ENCODE measurements around the gene ADORA1. TPM values are rescaled to one million over a fixed set of nuclear protein-coding genes. Genes with fewer than 3 reads are reported as not detected.

Gene ADORA1
- total RNA-seq, 2 donors from 2014 or later: 0.27 to 47.3 TPM

DNA sequence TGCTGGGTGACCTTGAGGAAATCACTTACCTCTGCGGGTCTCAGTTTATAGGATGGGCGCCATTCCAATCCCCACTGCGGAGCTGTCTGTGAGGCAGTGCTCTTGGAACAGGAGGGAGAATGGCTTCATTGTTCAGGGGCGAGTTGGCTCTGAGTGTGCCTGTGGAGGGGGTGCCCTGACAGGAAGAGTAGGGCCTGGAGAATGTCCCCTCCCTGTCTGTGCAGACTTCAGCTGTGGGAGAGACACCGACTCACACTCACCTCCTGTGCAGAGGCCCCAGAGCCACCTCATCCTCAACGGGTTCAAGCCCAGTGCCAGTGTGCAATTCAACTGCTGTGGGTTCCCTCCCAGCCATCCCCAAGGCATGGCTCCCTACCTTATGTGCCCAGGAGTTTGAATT, 17.1 kb downstream of the ADORA1 start:
- 30% methylated on average over 6 of the region's 6 CpGs for WGBS
- no peak for DNase-seq (ENCODE audit: low spot score)
- H3K36me3 ChIP-seq: no peaks in the 10 kb centered on the region

GRCh38 chr1:203145321-203146041, 18.0 kb downstream of the ADORA1 start:
- intact Hi-C loops (cut with DNase I): no loop called here
- no peaks in the 10 kb centered on the region for H3K27me3 ChIP-seq (replicated peaks; ENCODE audit: insufficient read depth)
- H3K4me3 ChIP-seq: no peak overlapping the region
- no peaks in the 10 kb centered on the region for H3K9me3 ChIP-seq
- DNase-seq (ENCODE audit: low spot score): no peak
- H3K27ac ChIP-seq: no peak overlapping the region
- H3K36me3 ChIP-seq: no peaks in the 10 kb centered on the region
- no peak for TF ChIP-seq POLR2AphosphoS5 (IDR thresholded peaks at IDR 0.05)
- TF ChIP-seq, protein P1, sequence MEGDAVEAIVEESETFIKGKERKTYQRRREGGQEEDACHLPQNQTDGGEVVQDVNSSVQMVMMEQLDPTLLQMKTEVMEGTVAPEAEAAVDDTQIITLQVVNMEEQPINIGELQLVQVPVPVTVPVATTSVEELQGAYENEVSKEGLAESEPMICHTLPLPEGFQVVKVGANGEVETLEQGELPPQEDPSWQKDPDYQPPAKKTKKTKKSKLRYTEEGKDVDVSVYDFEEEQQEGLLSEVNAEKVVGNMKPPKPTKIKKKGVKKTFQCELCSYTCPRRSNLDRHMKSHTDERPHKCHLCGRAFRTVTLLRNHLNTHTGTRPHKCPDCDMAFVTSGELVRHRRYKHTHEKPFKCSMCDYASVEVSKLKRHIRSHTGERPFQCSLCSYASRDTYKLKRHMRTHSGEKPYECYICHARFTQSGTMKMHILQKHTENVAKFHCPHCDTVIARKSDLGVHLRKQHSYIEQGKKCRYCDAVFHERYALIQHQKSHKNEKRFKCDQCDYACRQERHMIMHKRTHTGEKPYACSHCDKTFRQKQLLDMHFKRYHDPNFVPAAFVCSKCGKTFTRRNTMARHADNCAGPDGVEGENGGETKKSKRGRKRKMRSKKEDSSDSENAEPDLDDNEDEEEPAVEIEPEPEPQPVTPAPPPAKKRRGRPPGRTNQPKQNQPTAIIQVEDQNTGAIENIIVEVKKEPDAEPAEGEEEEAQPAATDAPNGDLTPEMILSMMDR (IDR thresholded peaks at IDR 0.05): no peak
- TF ChIP-seq POLR2A (IDR thresholded peaks at IDR 0.05): no peak
- no peaks in the 10 kb centered on the region for H3K4me1 ChIP-seq (replicated peaks)
- 90% methylated on average over 13 of the region's 13 CpGs for WGBS

More for the DNA sequence above, 17.1 kb downstream of the ADORA1 start:
- Histone ChIP-seq H3K4me3 (no peak overlapping the region), H3K27ac (no peak overlapping the region), H3K4me1 (replicated peaks) (no peaks in the 10 kb centered on the region), H3K9me3 (no peaks in the 10 kb centered on the region), H3K27me3 (replicated peaks; ENCODE audit: insufficient read depth) (no peaks in the 10 kb centered on the region)
- intact Hi-C loops (cut with DNase I): no loop called here
- TF ChIP-seq POLR2A (IDR thresholded peaks at IDR 0.05) (no peak), POLR2AphosphoS5 (IDR thresholded peaks at IDR 0.05) (no peak)
- TF ChIP-seq, protein P1 (IDR thresholded peaks at IDR 0.05): no peak

- Histone ChIP-seq H3K9me3 (no peaks in the 10 kb centered on the region), H3K36me3 (no peaks in the 10 kb centered on the region), H3K27me3 (replicated peaks; ENCODE audit: insufficient read depth) (no peaks in the 10 kb centered on the region), H3K27ac (no peak overlapping the region), H3K4me3 (no peak overlapping the region), H3K4me1 (replicated peaks) (no peaks in the 10 kb centered on the region)
- no peak for TF ChIP-seq POLR2A (IDR thresholded peaks at IDR 0.05)
- no peak for TF ChIP-seq POLR2AphosphoS5 (IDR thresholded peaks at IDR 0.05)
- TF ChIP-seq, protein P1 (IDR thresholded peaks at IDR 0.05): no peak
- intact Hi-C loops (cut with DNase I): no loop called here
- DNase-seq (ENCODE audit: low spot score): no peak
- WGBS: 94% methylated on average over 2 of the region's 2 CpGs
Observed at GRCh38 chr1:203146042-203146369, 18.5 kb downstream of the ADORA1 start.

DNA sequence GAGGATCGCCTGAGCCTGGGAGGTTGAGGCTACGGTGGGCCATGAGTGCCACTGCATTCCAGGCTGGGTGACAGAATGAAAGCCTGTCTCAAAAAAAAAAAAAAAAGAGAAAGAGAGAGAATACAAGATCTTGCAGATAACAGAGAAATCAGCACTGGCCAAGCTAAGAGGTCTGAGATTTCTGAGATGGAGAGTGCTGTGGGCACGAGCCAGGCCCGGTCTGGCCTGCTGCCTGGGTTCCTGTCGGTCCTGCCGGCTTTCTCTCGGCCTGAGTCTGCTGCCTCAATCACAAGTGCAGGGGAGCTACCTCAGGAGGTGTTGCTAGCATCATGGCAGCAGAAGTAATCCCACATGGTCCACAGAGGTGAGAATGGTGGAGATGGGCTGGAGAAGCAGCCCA, 19.0 kb downstream of the ADORA1 start:
- Histone ChIP-seq H3K36me3 (no peaks in the 10 kb centered on the region), H3K4me3 (no peak overlapping the region), H3K27ac (no peak overlapping the region), H3K4me1 (replicated peaks) (no peaks in the 10 kb centered on the region), H3K9me3 (no peaks in the 10 kb centered on the region), H3K27me3 (replicated peaks; ENCODE audit: insufficient read depth) (no peaks in the 10 kb centered on the region)
- 40% methylated on average over 7 of the region's 7 CpGs for WGBS
- intact Hi-C loops (cut with DNase I): no loop called here
- DNase-seq (ENCODE audit: low spot score): no peak
- TF ChIP-seq POLR2AphosphoS5 (IDR thresholded peaks at IDR 0.05) (no peak), POLR2A (IDR thresholded peaks at IDR 0.05) (no peak)
- TF ChIP-seq, protein P1 (IDR thresholded peaks at IDR 0.05): no peak

- no peak overlapping the region for H3K4me3 ChIP-seq
- no peak for DNase-seq (ENCODE audit: low spot score)
- H3K36me3 ChIP-seq: no peaks in the 10 kb centered on the region
- no peak overlapping the region for H3K27ac ChIP-seq
- intact Hi-C loops (cut with DNase I): no loop called here
- WGBS: 84% methylated on average over 5 of the region's 5 CpGs
- no peaks in the 10 kb centered on the region for H3K9me3 ChIP-seq
- no peaks in the 10 kb centered on the region for H3K4me1 ChIP-seq (replicated peaks)
- H3K27me3 ChIP-seq (replicated peaks; ENCODE audit: insufficient read depth): no peaks in the 10 kb centered on the region
- TF ChIP-seq POLR2AphosphoS5 (IDR thresholded peaks at IDR 0.05) (no peak), POLR2A (IDR thresholded peaks at IDR 0.05) (no peak)
- TF ChIP-seq, protein P1 (IDR thresholded peaks at IDR 0.05): no peak
Observed at GRCh38 chr1:203147376-203147775, 19.9 kb downstream of the ADORA1 start.

All from prostate gland (tissue), 2 donors.